Neural progenitor cell (in vitro differentiated cells): ENCODE measurements around the gene SNRNP200.

Experiments used
- EZH2 ChIP-seq: fragments of 200-600 bp; sonication (generic); IDR thresholded peaks from 2 replicates; pipeline ENCODE4 v1.6.1; 2017; ENCODE audit warnings: antibody characterized with exemption, mild to moderate bottlenecking, moderate library complexity
- TF ChIP-seq, protein P1 (sequence below): fragments of 200-600 bp; sonication (generic); IDR thresholded peaks from 2 replicates; pipeline ENCODE4 v1.5.1; 2017; ENCODE audit warnings: antibody characterized with exemption, mild to moderate bottlenecking

DNA sequence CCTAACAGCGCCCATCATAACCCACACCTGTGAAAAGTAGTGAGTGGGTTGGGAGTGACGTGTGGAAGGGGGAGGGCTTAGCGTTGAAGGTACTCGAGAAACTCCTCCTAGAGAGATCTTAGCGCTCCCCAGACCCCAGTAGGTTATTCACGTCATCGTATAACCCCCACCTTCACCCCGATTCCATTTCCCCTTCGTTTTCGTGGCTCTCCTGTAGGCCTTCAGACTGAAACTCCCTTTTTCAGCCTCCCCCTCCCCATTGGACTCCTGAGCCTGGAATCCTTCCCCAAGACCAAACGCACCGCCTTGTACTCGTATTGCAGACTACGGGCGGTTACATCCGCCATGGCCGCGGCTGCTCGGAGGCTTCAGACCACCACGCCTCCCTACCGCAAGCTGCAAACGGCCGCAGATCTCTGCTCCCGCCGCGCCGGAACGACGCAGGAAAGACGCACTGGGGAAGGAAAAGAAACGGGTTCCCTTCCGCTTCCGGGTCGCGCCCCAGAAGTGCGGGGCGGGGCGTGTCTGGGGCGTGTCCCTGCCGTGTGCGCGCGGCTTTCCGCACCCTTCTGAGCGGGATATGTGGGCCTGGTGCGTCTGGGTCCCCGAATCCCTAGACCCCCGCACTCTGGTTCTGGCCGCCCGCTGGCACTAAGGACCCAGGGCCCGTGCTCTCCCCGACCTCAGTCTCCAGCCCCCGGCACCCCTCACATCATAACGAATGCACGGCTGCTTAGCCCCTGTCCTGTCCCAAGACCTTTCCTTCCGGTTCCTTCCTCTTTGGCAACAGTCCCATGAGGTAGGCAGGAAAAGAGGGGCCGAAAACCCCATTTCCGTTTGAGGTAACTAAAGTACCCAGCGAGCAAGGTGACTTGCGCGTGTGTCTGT, at the start of gene SNRNP200:
- TF ChIP-seq, protein P1, sequence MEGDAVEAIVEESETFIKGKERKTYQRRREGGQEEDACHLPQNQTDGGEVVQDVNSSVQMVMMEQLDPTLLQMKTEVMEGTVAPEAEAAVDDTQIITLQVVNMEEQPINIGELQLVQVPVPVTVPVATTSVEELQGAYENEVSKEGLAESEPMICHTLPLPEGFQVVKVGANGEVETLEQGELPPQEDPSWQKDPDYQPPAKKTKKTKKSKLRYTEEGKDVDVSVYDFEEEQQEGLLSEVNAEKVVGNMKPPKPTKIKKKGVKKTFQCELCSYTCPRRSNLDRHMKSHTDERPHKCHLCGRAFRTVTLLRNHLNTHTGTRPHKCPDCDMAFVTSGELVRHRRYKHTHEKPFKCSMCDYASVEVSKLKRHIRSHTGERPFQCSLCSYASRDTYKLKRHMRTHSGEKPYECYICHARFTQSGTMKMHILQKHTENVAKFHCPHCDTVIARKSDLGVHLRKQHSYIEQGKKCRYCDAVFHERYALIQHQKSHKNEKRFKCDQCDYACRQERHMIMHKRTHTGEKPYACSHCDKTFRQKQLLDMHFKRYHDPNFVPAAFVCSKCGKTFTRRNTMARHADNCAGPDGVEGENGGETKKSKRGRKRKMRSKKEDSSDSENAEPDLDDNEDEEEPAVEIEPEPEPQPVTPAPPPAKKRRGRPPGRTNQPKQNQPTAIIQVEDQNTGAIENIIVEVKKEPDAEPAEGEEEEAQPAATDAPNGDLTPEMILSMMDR = no peak
- TF ChIP-seq EZH2 = no peak
